ENCODE measurements around the gene FBN3.

DNA sequence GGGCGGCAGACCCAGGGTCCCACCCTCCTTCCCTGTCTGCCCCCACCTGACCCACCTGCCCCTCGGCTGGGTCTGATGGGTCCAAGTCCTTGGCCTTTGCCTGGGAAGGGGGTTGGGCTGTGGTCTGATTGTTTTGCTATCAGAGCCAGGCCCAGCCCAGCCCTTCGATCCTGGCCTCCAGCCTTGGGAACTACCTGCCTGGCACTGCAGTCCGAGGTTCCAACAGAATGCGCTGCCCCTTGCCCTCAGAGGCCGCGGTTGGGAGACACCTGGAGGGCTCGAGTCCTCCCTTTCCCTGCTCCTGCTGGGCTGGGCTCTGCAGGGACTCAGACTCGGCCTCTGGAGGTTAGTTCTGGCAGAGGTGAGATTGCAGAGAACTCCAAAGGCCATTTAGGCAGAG, 95.2 kb downstream of the FBN3 start:
- TF ChIP-seq, protein P1, sequence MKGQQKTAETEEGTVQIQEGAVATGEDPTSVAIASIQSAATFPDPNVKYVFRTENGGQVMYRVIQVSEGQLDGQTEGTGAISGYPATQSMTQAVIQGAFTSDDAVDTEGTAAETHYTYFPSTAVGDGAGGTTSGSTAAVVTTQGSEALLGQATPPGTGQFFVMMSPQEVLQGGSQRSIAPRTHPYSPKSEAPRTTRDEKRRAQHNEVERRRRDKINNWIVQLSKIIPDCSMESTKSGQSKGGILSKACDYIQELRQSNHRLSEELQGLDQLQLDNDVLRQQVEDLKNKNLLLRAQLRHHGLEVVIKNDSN (IDR thresholded peaks at IDR 0.05): no peak
- TF ChIP-seq, protein P2, sequence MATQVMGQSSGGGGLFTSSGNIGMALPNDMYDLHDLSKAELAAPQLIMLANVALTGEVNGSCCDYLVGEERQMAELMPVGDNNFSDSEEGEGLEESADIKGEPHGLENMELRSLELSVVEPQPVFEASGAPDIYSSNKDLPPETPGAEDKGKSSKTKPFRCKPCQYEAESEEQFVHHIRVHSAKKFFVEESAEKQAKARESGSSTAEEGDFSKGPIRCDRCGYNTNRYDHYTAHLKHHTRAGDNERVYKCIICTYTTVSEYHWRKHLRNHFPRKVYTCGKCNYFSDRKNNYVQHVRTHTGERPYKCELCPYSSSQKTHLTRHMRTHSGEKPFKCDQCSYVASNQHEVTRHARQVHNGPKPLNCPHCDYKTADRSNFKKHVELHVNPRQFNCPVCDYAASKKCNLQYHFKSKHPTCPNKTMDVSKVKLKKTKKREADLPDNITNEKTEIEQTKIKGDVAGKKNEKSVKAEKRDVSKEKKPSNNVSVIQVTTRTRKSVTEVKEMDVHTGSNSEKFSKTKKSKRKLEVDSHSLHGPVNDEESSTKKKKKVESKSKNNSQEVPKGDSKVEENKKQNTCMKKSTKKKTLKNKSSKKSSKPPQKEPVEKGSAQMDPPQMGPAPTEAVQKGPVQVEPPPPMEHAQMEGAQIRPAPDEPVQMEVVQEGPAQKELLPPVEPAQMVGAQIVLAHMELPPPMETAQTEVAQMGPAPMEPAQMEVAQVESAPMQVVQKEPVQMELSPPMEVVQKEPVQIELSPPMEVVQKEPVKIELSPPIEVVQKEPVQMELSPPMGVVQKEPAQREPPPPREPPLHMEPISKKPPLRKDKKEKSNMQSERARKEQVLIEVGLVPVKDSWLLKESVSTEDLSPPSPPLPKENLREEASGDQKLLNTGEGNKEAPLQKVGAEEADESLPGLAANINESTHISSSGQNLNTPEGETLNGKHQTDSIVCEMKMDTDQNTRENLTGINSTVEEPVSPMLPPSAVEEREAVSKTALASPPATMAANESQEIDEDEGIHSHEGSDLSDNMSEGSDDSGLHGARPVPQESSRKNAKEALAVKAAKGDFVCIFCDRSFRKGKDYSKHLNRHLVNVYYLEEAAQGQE (IDR thresholded peaks at IDR 0.05; ENCODE audit: low read depth): no peak
- TF ChIP-seq YY1 (IDR thresholded peaks at IDR 0.05; ENCODE audit: low read depth) (no peak), RAD21 (IDR thresholded peaks at IDR 0.05; ENCODE audit: low read depth) (no peak), TEAD4 (IDR thresholded peaks at IDR 0.05) (no peak), TAF1 (IDR thresholded peaks at IDR 0.05; ENCODE audit: low read depth) (no peak), ZBTB7A (IDR thresholded peaks at IDR 0.05; ENCODE audit: low read depth) (no peak), CREB1 (IDR thresholded peaks at IDR 0.05; ENCODE audit: low read depth) (no peak), EP300 (IDR thresholded peaks at IDR 0.05; ENCODE audit: borderline replicate concordance) (no peak), TCF12 (IDR thresholded peaks at IDR 0.05; ENCODE audit: low read depth) (no peak)
